AG09309 (cell line): ENCODE measurements around the gene UGT1A5.

Experiments
- DNase-seq: peaks from one replicate; pipeline ENCODE4 v3.0.0-alpha.2; 2010; ENCODE audit warnings: low read depth
- H3K4me3 ChIP-seq: 2 replicates; pipeline ENCODE4 v1.5.1; 2011; ENCODE audit warnings: mild to moderate bottlenecking, low read depth, low read length, moderate library complexity; ENCODE audit not compliant: control insufficient read depth
- CTCF ChIP-seq: IDR thresholded peaks from 2 replicates; pipeline ENCODE4 v1.5.1; 2011; ENCODE audit warnings: mild to moderate bottlenecking, low read depth, low read length, inconsistent platforms; ENCODE audit not compliant: insufficient read depth, control insufficient read depth; ENCODE audit errors: missing control alignments

The UGT1A5 gene

GRCh38 chr2:233791883-233792329 lies 79.2 kb downstream of the UGT1A5 start:
- no peak overlapping the region for H3K4me3 ChIP-seq
- no peak for DNase-seq
- TF ChIP-seq CTCF, result no peak

GRCh38 chr2:233792720-233793119 lies 80.0 kb downstream of the UGT1A5 start:
- TF ChIP-seq CTCF, result no peak
- DNase-seq, result no peak
- no peak overlapping the region for H3K4me3 ChIP-seq

- H3K4me3 ChIP-seq, result no peak overlapping the region
- TF ChIP-seq CTCF, result no peak
These were observed 80.9 kb downstream of the UGT1A5 start for GRCh38 chr2:233793465-233794127.

DNA sequence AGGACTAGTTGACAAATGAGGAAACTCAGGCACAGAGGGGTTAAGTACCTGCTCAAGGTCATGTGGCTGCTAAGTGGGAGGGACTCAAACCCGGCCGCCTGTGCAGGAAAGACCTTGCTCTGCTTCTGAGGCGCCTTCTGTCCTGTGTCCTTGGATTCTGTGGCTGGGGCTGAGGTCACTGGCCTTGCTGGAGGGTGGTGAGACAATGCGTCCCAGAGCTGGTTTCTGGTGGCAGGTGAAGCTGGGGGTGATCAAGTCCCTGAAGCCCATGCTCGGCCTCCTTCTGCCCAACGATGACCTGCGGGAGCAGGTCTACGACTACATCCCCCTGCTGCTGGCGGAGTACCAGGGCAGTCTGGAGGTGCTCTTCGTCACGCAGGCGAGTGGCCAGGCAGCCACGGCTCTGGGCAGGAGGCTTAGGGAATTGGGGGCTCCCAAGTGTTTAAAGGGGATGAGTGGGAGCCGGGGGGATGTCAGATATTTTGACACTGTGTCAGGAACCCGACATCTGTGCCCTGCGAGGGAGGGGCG lies 81.5 kb downstream of the UGT1A5 start:
- no peak for TF ChIP-seq CTCF
- no peak overlapping the region for H3K4me3 ChIP-seq
- no peak for DNase-seq

More at GRCh38 chr2:233793465-233794127, 80.9 kb downstream of the UGT1A5 start:
- DNase-seq, result no peak

- DNase-seq, result no peak
- TF ChIP-seq CTCF, result no peak
- no peak overlapping the region for H3K4me3 ChIP-seq
These were observed 83.0 kb downstream of the UGT1A5 start for GRCh38 chr2:233795735-233796171.

- no peak for TF ChIP-seq CTCF
- no peak for DNase-seq
- H3K4me3 ChIP-seq, result no peak overlapping the region
These were observed 83.5 kb downstream of the UGT1A5 start for GRCh38 chr2:233796254-233796653.
